ENCODE results near the gene NME3. TPM values are rescaled to one million over a fixed set of nuclear protein-coding genes. Genes with fewer than 3 reads are reported as not detected.

NME3 gene
- total and polyA plus RNA-seq, 2 donors (not counting 1 experiment from before 2014, with no cell fraction given), result 9.9 to 69.7 TPM

GRCh38 chr16:1810106-1810505, 38.8 kb upstream of the NME3 start:
- Histone ChIP-seq H3K27me3 (ENCODE audit: control insufficient read depth, insufficient read depth, low read length) (no peaks in the 10 kb centered on the region), H2AFZ (ENCODE audit: low read length) (no peak overlapping the region), H3K4me1 (ENCODE audit: control insufficient read depth, extremely low read depth, insufficient read depth, low read length) (peaks cover 3% of the 10 kb centered on the region), H3K27ac (ENCODE audit: insufficient read depth, low read length) (no peak overlapping the region), H3K79me2 (ENCODE audit: control insufficient read depth, insufficient read depth, low read length) (no peaks in the 10 kb centered on the region), H3K4me3 (replicated peaks in 1 of 4; ENCODE audit: control extremely low read depth in 1 of 4, insufficient read depth in 1 of 4, low read depth in 3 of 4, low read length in 4 of 4) (no peak overlapping the region), H3K9me3 (ENCODE audit: control insufficient read depth, insufficient read depth, low read depth, low read length) (no peaks in the 10 kb centered on the region), H4K20me1 (ENCODE audit: control insufficient read depth, extremely low read depth, insufficient read depth, low read length) (no peaks in the 10 kb centered on the region), H3K4me2 (ENCODE audit: extremely low read depth, insufficient read depth, low read length) (no peak overlapping the region), H3K9ac (ENCODE audit: insufficient read depth, low read length) (no peak overlapping the region), H3K36me3 (ENCODE audit: control insufficient read depth, insufficient read depth, low read length) (peaks cover 5% of the 10 kb centered on the region)
- DNase-seq (ENCODE audit: low read depth in 2 of 2), result no peak
- TF ChIP-seq CTCF (conservative IDR thresholded peaks at IDR 0.05 in 1 of 2, IDR thresholded peaks at IDR 0.05 in 1 of 2; ENCODE audit: low read depth in 1 of 2, low read length in 2 of 2) (no peak), EZH2 (IDR thresholded peaks at IDR 0.05; ENCODE audit: low read length, missing control alignments) (no peak)

DNA sequence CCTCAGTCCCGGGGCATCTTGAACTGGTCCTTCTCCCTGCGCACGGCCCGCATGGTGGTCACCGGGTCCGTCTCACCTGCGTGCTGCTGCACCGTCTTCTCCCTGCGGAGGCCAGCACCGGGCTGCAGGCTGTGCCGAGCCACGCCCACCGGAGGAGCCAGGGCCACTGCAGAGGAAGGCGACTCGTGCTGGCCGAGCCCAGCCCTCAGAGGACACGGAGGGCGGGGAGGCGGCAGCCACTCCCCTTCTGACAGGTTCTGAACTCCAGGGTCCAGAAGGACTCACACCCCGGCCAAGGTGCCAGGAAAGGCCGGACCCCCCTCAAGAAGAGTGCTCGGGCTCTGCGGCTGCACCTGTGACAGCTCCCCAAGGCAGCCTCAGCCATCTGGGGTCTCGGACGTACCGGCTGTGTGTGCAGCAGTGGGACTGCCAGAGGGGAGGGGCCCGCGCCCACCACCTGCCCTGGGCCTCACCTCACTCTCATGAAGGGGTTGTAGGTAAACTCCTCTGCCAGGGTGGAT, 38.0 kb upstream of the NME3 start:
- Histone ChIP-seq H3K9me3 (ENCODE audit: control insufficient read depth, insufficient read depth, low read depth, low read length) (no peaks in the 10 kb centered on the region), H3K27ac (ENCODE audit: insufficient read depth, low read length) (no peak overlapping the region), H4K20me1 (ENCODE audit: control insufficient read depth, extremely low read depth, insufficient read depth, low read length) (no peaks in the 10 kb centered on the region), H3K79me2 (ENCODE audit: control insufficient read depth, insufficient read depth, low read length) (no peaks in the 10 kb centered on the region), H3K9ac (ENCODE audit: insufficient read depth, low read length) (no peak overlapping the region), H3K27me3 (ENCODE audit: control insufficient read depth, insufficient read depth, low read length) (no peaks in the 10 kb centered on the region), H3K4me3 (replicated peaks in 1 of 4; ENCODE audit: control extremely low read depth in 1 of 4, insufficient read depth in 1 of 4, low read depth in 3 of 4, low read length in 4 of 4) (no peak overlapping the region), H3K4me2 (ENCODE audit: extremely low read depth, insufficient read depth, low read length) (no peak overlapping the region), H2AFZ (ENCODE audit: low read length) (no peak overlapping the region), H3K36me3 (ENCODE audit: control insufficient read depth, insufficient read depth, low read length) (peaks cover 5% of the 10 kb centered on the region), H3K4me1 (ENCODE audit: control insufficient read depth, extremely low read depth, insufficient read depth, low read length) (peaks cover 3% of the 10 kb centered on the region)
- no peak for TF ChIP-seq EZH2 (IDR thresholded peaks at IDR 0.05; ENCODE audit: low read length, missing control alignments)
- TF ChIP-seq CTCF (conservative IDR thresholded peaks at IDR 0.05 in 1 of 2, IDR thresholded peaks at IDR 0.05 in 1 of 2; ENCODE audit: low read depth in 1 of 2, low read length in 2 of 2), result no peak
- DNase-seq (ENCODE audit: low read depth in 2 of 2), result no peak

- no peak for TF ChIP-seq CTCF (conservative IDR thresholded peaks at IDR 0.05 in 1 of 2, IDR thresholded peaks at IDR 0.05 in 1 of 2; ENCODE audit: low read depth in 1 of 2, low read length in 2 of 2)
- TF ChIP-seq EZH2 (IDR thresholded peaks at IDR 0.05; ENCODE audit: low read length, missing control alignments), result no peak
- Histone ChIP-seq H3K36me3 (ENCODE audit: control insufficient read depth, insufficient read depth, low read length) (peaks cover 5% of the 10 kb centered on the region), H3K9ac (ENCODE audit: insufficient read depth, low read length) (no peak overlapping the region), H3K79me2 (ENCODE audit: control insufficient read depth, insufficient read depth, low read length) (no peaks in the 10 kb centered on the region), H3K9me3 (ENCODE audit: control insufficient read depth, insufficient read depth, low read depth, low read length) (no peaks in the 10 kb centered on the region), H2AFZ (ENCODE audit: low read length) (no peak overlapping the region), H3K4me3 (replicated peaks in 1 of 4; ENCODE audit: control extremely low read depth in 1 of 4, insufficient read depth in 1 of 4, low read depth in 3 of 4, low read length in 4 of 4) (no peak overlapping the region), H3K27me3 (ENCODE audit: control insufficient read depth, insufficient read depth, low read length) (no peaks in the 10 kb centered on the region), H3K27ac (ENCODE audit: insufficient read depth, low read length) (no peak overlapping the region), H3K4me2 (ENCODE audit: extremely low read depth, insufficient read depth, low read length) (no peak overlapping the region), H4K20me1 (ENCODE audit: control insufficient read depth, extremely low read depth, insufficient read depth, low read length) (no peaks in the 10 kb centered on the region), H3K4me1 (ENCODE audit: control insufficient read depth, extremely low read depth, insufficient read depth, low read length) (peaks cover 3% of the 10 kb centered on the region)
- no peak for DNase-seq (ENCODE audit: low read depth in 2 of 2)
These were observed 37.3 kb upstream of the NME3 start for GRCh38 chr16:1808691-1809090.
